Stimulated activated CD4-positive, alpha-beta T cell treated with anti-CD3 and anti-CD28 coated beads, Interleukin-4, amount 100 ng/mL, for 24 hours (primary cell): ENCODE measurements around the gene ARHGEF25.
"Not testable (repeated sequence)": the region's sequence is repeated elsewhere in the genome, so short reads cannot be mapped to it uniquely, and the experiment has no call there.

Experiments used
- DNase-seq: peaks from one replicate; pipeline ENCODE4 v3.0.0-alpha.2; 2020

The ARHGEF25 gene

GRCh38 chr12:57638096-57638495, 26.9 kb downstream of the ARHGEF25 start:
- no peak for DNase-seq

GRCh38 chr12:57640175-57641042, 29.2 kb downstream of the ARHGEF25 start:
- no peak for DNase-seq

GRCh38 chr12:57641699-57642442, 30.6 kb downstream of the ARHGEF25 start:
- no peak for DNase-seq

- DNase-seq, result not testable (repeated sequence)
Observed at GRCh38 chr12:57645990-57646658, 34.9 kb downstream of the ARHGEF25 start.

GRCh38 chr12:57646659-57647049, 35.4 kb downstream of the ARHGEF25 start:
- not testable (repeated sequence) for DNase-seq

- no peak for DNase-seq
Observed at GRCh38 chr12:57654042-57654441, 42.8 kb downstream of the ARHGEF25 start.

- DNase-seq, result no peak
Observed at GRCh38 chr12:57655541-57656240, 44.5 kb downstream of the ARHGEF25 start.

GRCh38 chr12:57656408-57656807, 45.2 kb downstream of the ARHGEF25 start:
- DNase-seq, result not testable (repeated sequence)

GRCh38 chr12:57657744-57658143, 46.5 kb downstream of the ARHGEF25 start:
- no peak for DNase-seq

GRCh38 chr12:57658890-57659289, 47.7 kb downstream of the ARHGEF25 start:
- DNase-seq, result no peak

GRCh38 chr12:57661376-57661775, 50.1 kb downstream of the ARHGEF25 start:
- DNase-seq, result no peak

GRCh38 chr12:57665066-57665820, 54.0 kb downstream of the ARHGEF25 start:
- not testable (repeated sequence) for DNase-seq
